HEK293 (cell line): Measurements from ENCODE around the gene NTF4.

Experiments used
- AEBP2 ChIP-seq: fragments of 450-650 bp; formaldehyde crosslinking; IDR thresholded peaks from 2 replicates; pipeline ENCODE4 v1.5.1; 2016; ENCODE audit warnings: missing biosample characterization, missing genetic modification characterization, borderline replicate concordance
- HIC1 ChIP-seq: fragments of 450-650 bp; formaldehyde crosslinking; IDR thresholded peaks from 2 replicates; pipeline ENCODE4 v1.5.1; 2016; ENCODE audit warnings: missing biosample characterization, missing genetic modification characterization
- OSR2 ChIP-seq: fragments of 450-650 bp; formaldehyde crosslinking; IDR thresholded peaks from 2 replicates; pipeline ENCODE4 v1.5.1; 2016; ENCODE audit warnings: missing biosample characterization, missing genetic modification characterization
- RBAK ChIP-seq: fragments of 450-650 bp; formaldehyde crosslinking; IDR thresholded peaks from 2 replicates; pipeline ENCODE4 v1.5.1; 2016; ENCODE audit warnings: missing biosample characterization, missing genetic modification characterization
- SETDB1 ChIP-seq: IDR thresholded peaks from one replicate; pipeline ENCODE4 v1.6.1; 2017; ENCODE audit warnings: mild to moderate bottlenecking, low read length, moderate library complexity, mixed read lengths; ENCODE audit not compliant: insufficient read length
- ZBTB1 ChIP-seq: fragments of 450-650 bp; formaldehyde crosslinking; IDR thresholded peaks from 2 replicates; pipeline ENCODE4 v1.5.1; 2016; ENCODE audit warnings: missing biosample characterization, missing genetic modification characterization
- ZBTB20 ChIP-seq: fragments of 450-650 bp; formaldehyde crosslinking; IDR thresholded peaks from 2 replicates; pipeline ENCODE4 v1.5.1; 2016; ENCODE audit warnings: missing biosample characterization, missing genetic modification characterization
- ZBTB21 ChIP-seq: fragments of 450-650 bp; formaldehyde crosslinking; IDR thresholded peaks from 2 replicates; pipeline ENCODE4 v1.5.1; 2017; ENCODE audit warnings: missing biosample characterization, missing genetic modification characterization
- ZFP69B ChIP-seq: fragments of 450-650 bp; formaldehyde crosslinking; IDR thresholded peaks from 2 replicates; pipeline ENCODE4 v1.5.1; 2016; ENCODE audit warnings: missing biosample characterization, missing genetic modification characterization
- ZNF121 ChIP-seq: fragments of 450-650 bp; formaldehyde crosslinking; IDR thresholded peaks from 2 replicates; pipeline ENCODE4 v1.5.1; 2016; ENCODE audit warnings: missing biosample characterization, missing genetic modification characterization
- ZNF133 ChIP-seq: fragments of 450-650 bp; formaldehyde crosslinking; IDR thresholded peaks from 2 replicates; pipeline ENCODE4 v1.5.1; 2016; ENCODE audit warnings: missing biosample characterization, missing genetic modification characterization
- ZNF169 ChIP-seq: fragments of 450-650 bp; formaldehyde crosslinking; IDR thresholded peaks from 2 replicates; pipeline ENCODE4 v1.5.1; 2016; ENCODE audit warnings: missing biosample characterization, missing genetic modification characterization
- ZNF211 ChIP-seq: fragments of 450-650 bp; formaldehyde crosslinking; IDR thresholded peaks from 2 replicates; pipeline ENCODE4 v1.5.1; 2016; ENCODE audit warnings: low read depth, missing biosample characterization, missing genetic modification characterization
- ZNF274 ChIP-seq, 2 experiments: fragments of 200-500 bp in 1 of 2; fragments of 450-650 bp in 1 of 2; sonication (Bioruptor generic) in 1 of 2; formaldehyde crosslinking in 1 of 2; IDR thresholded peaks; 2 replicates each; pipeline versions ENCODE4 v1.5.1 to v1.6.1; 2014 to 2016; ENCODE audit warnings: borderline replicate concordance in 1 of 2, inconsistent platforms in 1 of 2, low read length in 1 of 2, missing biosample characterization in 1 of 2, missing genetic modification characterization in 1 of 2
- ZNF366 ChIP-seq: fragments of 450-650 bp; formaldehyde crosslinking; conservative IDR thresholded peaks from 2 replicates; pipeline ENCODE4 v1.5.1; 2016; ENCODE audit warnings: missing biosample characterization, missing genetic modification characterization
- ZNF48 ChIP-seq: fragments of 450-650 bp; formaldehyde crosslinking; IDR thresholded peaks from 2 replicates; pipeline ENCODE4 v1.5.1; 2016; ENCODE audit warnings: missing biosample characterization, missing genetic modification characterization
- ZNF544 ChIP-seq: fragments of 450-650 bp; formaldehyde crosslinking; IDR thresholded peaks from 2 replicates; pipeline ENCODE4 v1.5.0; 2017; ENCODE audit warnings: missing biosample characterization, missing genetic modification characterization
- ZNF549 ChIP-seq: fragments of 450-650 bp; IDR thresholded peaks from 2 replicates; pipeline ENCODE4 v1.5.1; 2018; ENCODE audit warnings: missing biosample characterization, missing genetic modification characterization, mild to moderate bottlenecking, inconsistent platforms, moderate library complexity
- ZNF571 ChIP-seq: fragments of 450-650 bp; formaldehyde crosslinking; IDR thresholded peaks from 2 replicates; pipeline ENCODE4 v1.5.0; 2017; ENCODE audit warnings: missing biosample characterization, missing genetic modification characterization
- ZNF596 ChIP-seq: fragments of 450-650 bp; IDR thresholded peaks from 2 replicates; pipeline ENCODE4 v1.5.0; 2018; ENCODE audit warnings: missing biosample characterization, mild to moderate bottlenecking, missing genetic modification characterization, moderate library complexity
- ZNF639 ChIP-seq: fragments of 450-650 bp; formaldehyde crosslinking; IDR thresholded peaks from 2 replicates; pipeline ENCODE4 v1.5.1; 2016; ENCODE audit warnings: missing biosample characterization, missing genetic modification characterization
- ZNF701 ChIP-seq: fragments of 450-650 bp; formaldehyde crosslinking; IDR thresholded peaks from 2 replicates; pipeline ENCODE4 v1.5.1; 2016; ENCODE audit warnings: missing biosample characterization, missing genetic modification characterization
- ZNF792 ChIP-seq: fragments of 450-650 bp; formaldehyde crosslinking; IDR thresholded peaks from 2 replicates; pipeline ENCODE4 v1.5.1; 2016; ENCODE audit warnings: missing biosample characterization, missing genetic modification characterization
- ZNF837 ChIP-seq: fragments of 450-650 bp; formaldehyde crosslinking; IDR thresholded peaks from 2 replicates; pipeline ENCODE4 v1.5.1; 2016; ENCODE audit warnings: missing biosample characterization, missing genetic modification characterization
- ZNF843 ChIP-seq: fragments of 450-650 bp; formaldehyde crosslinking; IDR thresholded peaks from 2 replicates; pipeline ENCODE4 v1.5.1; 2016; ENCODE audit warnings: missing biosample characterization, missing genetic modification characterization
- ZXDB ChIP-seq: fragments of 450-650 bp; formaldehyde crosslinking; IDR thresholded peaks from 2 replicates; pipeline ENCODE4 v1.5.1; 2016; ENCODE audit warnings: missing biosample characterization, missing genetic modification characterization
- TF ChIP-seq, protein P1 (sequence below): fragments of 450-650 bp; formaldehyde crosslinking; IDR thresholded peaks from 2 replicates; pipeline ENCODE4 v1.5.1; 2017; ENCODE audit warnings: missing biosample characterization, missing genetic modification characterization
- TF ChIP-seq, protein P2 (sequence below): sonication (generic); formaldehyde crosslinking; IDR thresholded peaks from 2 replicates; pipeline ENCODE4 v1.8.1; 2022; ENCODE audit warnings: mild to moderate bottlenecking, moderate library complexity, missing genetic modification reagents
- TF ChIP-seq, protein P3 (sequence below): fragments of 450-650 bp; formaldehyde crosslinking; IDR thresholded peaks from 2 replicates; pipeline ENCODE4 v1.5.1; 2016; ENCODE audit warnings: missing biosample characterization, missing genetic modification characterization

The NTF4 gene

GRCh38 chr19:49056101-49056901, 8.3 kb downstream of the NTF4 start (continued):
- TF ChIP-seq AEBP2 (tag by site-specific recombination) (no peak), ZNF48 (tag by site-specific recombination) (no peak), ZNF596 (no peak), ZNF792 (tag by site-specific recombination) (no peak), ZNF571 (tag by site-specific recombination) (no peak), ZNF121 (no peak), ZNF169 (tag by site-specific recombination) (no peak), HIC1 (tag by site-specific recombination) (no peak), ZNF544 (no peak), ZNF639 (no peak), ZNF837 (tag by site-specific recombination) (no peak), ZXDB (peak; percentile 40; the same call in 1 of the 2 replicates), ZBTB20 (0 out of 2 replicates have a peak, but pooled peaks have one; percentile 43), ZNF366 (tag by site-specific recombination) (no peak), ZBTB1 (no peak), RBAK (no peak), ZNF211 (no peak), ZNF133 (no peak), ZNF549 (tag by site-specific recombination) (no peak), ZNF701 (tag by site-specific recombination) (no peak), SETDB1 (no peak), ZBTB21 (tag by site-specific recombination) (no peak), ZFP69B (tag by site-specific recombination) (no peak), OSR2 (tag by site-specific recombination) (no peak), ZNF274 (IDR thresholded peaks at IDR 0.05; ENCODE audit: low read length) (no peak), ZNF274 (tag by site-specific recombination; IDR thresholded peaks at IDR 0.05; ENCODE audit: borderline replicate concordance) (no peak), ZNF843 (tag by site-specific recombination) (no peak)
- TF ChIP-seq, protein P1, sequence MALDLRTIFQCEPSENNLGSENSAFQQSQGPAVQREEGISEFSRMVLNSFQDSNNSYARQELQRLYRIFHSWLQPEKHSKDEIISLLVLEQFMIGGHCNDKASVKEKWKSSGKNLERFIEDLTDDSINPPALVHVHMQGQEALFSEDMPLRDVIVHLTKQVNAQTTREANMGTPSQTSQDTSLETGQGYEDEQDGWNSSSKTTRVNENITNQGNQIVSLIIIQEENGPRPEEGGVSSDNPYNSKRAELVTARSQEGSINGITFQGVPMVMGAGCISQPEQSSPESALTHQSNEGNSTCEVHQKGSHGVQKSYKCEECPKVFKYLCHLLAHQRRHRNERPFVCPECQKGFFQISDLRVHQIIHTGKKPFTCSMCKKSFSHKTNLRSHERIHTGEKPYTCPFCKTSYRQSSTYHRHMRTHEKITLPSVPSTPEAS, result no peak
- TF ChIP-seq, protein P2, sequence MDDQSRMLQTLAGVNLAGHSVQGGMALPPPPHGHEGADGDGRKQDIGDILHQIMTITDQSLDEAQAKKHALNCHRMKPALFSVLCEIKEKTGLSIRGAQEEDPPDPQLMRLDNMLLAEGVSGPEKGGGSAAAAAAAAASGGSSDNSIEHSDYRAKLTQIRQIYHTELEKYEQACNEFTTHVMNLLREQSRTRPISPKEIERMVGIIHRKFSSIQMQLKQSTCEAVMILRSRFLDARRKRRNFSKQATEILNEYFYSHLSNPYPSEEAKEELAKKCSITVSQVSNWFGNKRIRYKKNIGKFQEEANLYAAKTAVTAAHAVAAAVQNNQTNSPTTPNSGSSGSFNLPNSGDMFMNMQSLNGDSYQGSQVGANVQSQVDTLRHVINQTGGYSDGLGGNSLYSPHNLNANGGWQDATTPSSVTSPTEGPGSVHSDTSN (CRISPR knock-in tag), result no peak
- TF ChIP-seq, protein P3, sequence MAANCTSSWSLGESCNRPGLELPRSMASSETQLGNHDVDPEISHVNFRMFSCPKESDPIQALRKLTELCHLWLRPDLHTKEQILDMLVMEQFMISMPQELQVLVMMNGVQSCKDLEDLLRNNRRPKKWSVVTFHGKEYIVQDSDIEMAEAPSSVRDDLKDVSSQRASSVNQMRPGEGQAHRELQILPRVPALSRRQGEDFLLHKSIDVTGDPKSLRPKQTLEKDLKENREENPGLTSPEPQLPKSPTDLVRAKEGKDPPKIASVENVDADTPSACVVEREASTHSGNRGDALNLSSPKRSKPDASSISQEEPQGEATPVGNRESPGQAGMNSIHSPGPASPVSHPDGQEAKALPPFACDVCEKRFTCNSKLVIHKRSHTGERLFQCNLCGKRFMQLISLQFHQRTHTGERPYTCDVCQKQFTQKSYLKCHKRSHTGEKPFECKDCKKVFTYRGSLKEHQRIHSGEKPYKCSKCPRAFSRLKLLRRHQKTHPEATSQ, result no peak
